ENCODE results near the gene PPP1R16B.

The PPP1R16B gene

GRCh38 chr20:38840894-38841470 lies 35.5 kb downstream of the PPP1R16B start:
- DNase-seq (ENCODE audit: low spot score), result no peak
- TF ChIP-seq CTCF (conservative IDR thresholded peaks at IDR 0.05; ENCODE audit: low read depth), result no peak
- CTCF ChIA-PET, result interaction anchor here (1.3 kb wide), 1 partner anchor 209 kb away, joined by 3 read pairs; no protein-coding TSS in a partner anchor
- POLR2A ChIA-PET (ENCODE audit: low non-redundant PET), result no interaction called here
- no peak overlapping the region for H3K27ac ChIP-seq

GRCh38 chr20:38841570-38841969 lies 36.1 kb downstream of the PPP1R16B start:
- TF ChIP-seq CTCF (conservative IDR thresholded peaks at IDR 0.05; ENCODE audit: low read depth), result no peak
- ChIA-PET POLR2A (ENCODE audit: low non-redundant PET) (no interaction called here), CTCF (no interaction called here)
- H3K27ac ChIP-seq, result no peak overlapping the region
- no peak for DNase-seq (ENCODE audit: low spot score)

GRCh38 chr20:38842026-38842425 lies 36.5 kb downstream of the PPP1R16B start:
- TF ChIP-seq CTCF (conservative IDR thresholded peaks at IDR 0.05; ENCODE audit: low read depth), result no peak
- ChIA-PET POLR2A (ENCODE audit: low non-redundant PET) (no interaction called here), CTCF (no interaction called here)
- H3K27ac ChIP-seq, result no peak overlapping the region
- no peak for DNase-seq (ENCODE audit: low spot score)

- DNase-seq (ENCODE audit: low spot score), result no peak
- H3K27ac ChIP-seq, result no peak overlapping the region
- POLR2A ChIA-PET (ENCODE audit: low non-redundant PET), result no interaction called here
- CTCF ChIA-PET, result interaction anchor here (0.6 kb wide), 1 partner anchor 72 kb away, joined by 4 read pairs; no protein-coding TSS in a partner anchor
- no peak for TF ChIP-seq CTCF (conservative IDR thresholded peaks at IDR 0.05; ENCODE audit: low read depth)
Measured at GRCh38 chr20:38842558-38842981, 37.1 kb downstream of the PPP1R16B start.

- ChIA-PET POLR2A (ENCODE audit: low non-redundant PET) (no interaction called here), CTCF (interaction anchor here (0.6 to 1.1 kb wide), 2 partner anchors 9 to 72 kb away, joined by 3 to 4 read pairs; no protein-coding TSS in a partner anchor)
- no peak overlapping the region for H3K27ac ChIP-seq
- DNase-seq (ENCODE audit: low spot score), result no peak
- TF ChIP-seq CTCF (conservative IDR thresholded peaks at IDR 0.05; ENCODE audit: low read depth), result no peak
Measured at GRCh38 chr20:38843346-38843745, 37.8 kb downstream of the PPP1R16B start.

- TF ChIP-seq CTCF (conservative IDR thresholded peaks at IDR 0.05; ENCODE audit: low read depth), result no peak
- ChIA-PET CTCF (no interaction called here), POLR2A (ENCODE audit: low non-redundant PET) (no interaction called here)
- DNase-seq (ENCODE audit: low spot score), result no peak
- no peak overlapping the region for H3K27ac ChIP-seq
Measured at GRCh38 chr20:38844963-38845362, 39.5 kb downstream of the PPP1R16B start.

Data from RWPE1 (cell line).